Heart left ventricle (tissue), 16 donors: Measurements from ENCODE around the gene KPNB1. TPM values are rescaled to one million over a fixed set of nuclear protein-coding genes. Genes with fewer than 3 reads are reported as not detected.
A peak's percentile ranks its signal among the peaks of the same experiment; 100 is the strongest.

Experiments
- ATAC-seq, 4 donors: fragments of 200-7000 bp; cut with Tn5 transposase; one replicate each; pipeline ENCODE4 v1.9.1; 2020 to 2022; ENCODE audit warnings: moderate library complexity in 4 of 4, mild to moderate bottlenecking in 3 of 4, moderate number of reproducible peaks in 1 of 4
- DNase-seq, 5 donors: peaks; one replicate each; pipeline ENCODE4 v3.0.0-alpha.2; 2020
- H3K27ac ChIP-seq, 12 donors: fragments of 200-600 bp; sonication (generic) in 4 of 12; one replicate each; pipeline versions ENCODE4 v1.5.0 to v1.8.0; 2016 to 2022; ENCODE audit warnings: mild to moderate bottlenecking in 2 of 12
- H3K27me3 ChIP-seq, 9 donors: fragments of 200-600 bp; sonication (generic) in 2 of 9; one replicate each; pipeline versions ENCODE4 v1.5.1 to v1.8.0; 2016 to 2022; ENCODE audit warnings: mild to moderate bottlenecking in 3 of 9
- H3K36me3 ChIP-seq, 9 donors: fragments of 200-600 bp; sonication (generic) in 2 of 9; one replicate each; pipeline versions ENCODE4 v1.5.0 to v1.8.0; 2018 to 2022; ENCODE audit warnings: mild to moderate bottlenecking in 2 of 9
- H3K4me1 ChIP-seq, 12 donors: fragments of 200-600 bp; sonication (generic) in 4 of 12; one replicate each; pipeline versions ENCODE4 v1.5.0 to v1.8.0; 2016 to 2022; ENCODE audit warnings: mild to moderate bottlenecking in 3 of 12
- H3K4me3 ChIP-seq, 12 donors: fragments of 200-600 bp; sonication (generic) in 4 of 12; one replicate each; pipeline versions ENCODE4 v1.5.0 to v1.8.0; 2017 to 2022; ENCODE audit warnings: mild to moderate bottlenecking in 9 of 12, moderate library complexity in 4 of 12
- H3K9me3 ChIP-seq, 12 donors: fragments of 200-600 bp; sonication (generic) in 4 of 12; one replicate each; pipeline versions ENCODE4 v1.5.0 to v1.8.0; 2016 to 2022; ENCODE audit warnings: mild to moderate bottlenecking in 1 of 12
- CTCF ChIP-seq, 12 donors: fragments of 200-600 bp; sonication (generic) in 4 of 12; IDR thresholded peaks; one replicate each; pipeline versions ENCODE4 v1.5.0 to v1.8.0; 2018 to 2022; ENCODE audit warnings: antibody characterized with exemption in 12 of 12, mild to moderate bottlenecking in 5 of 12
- POLR2A ChIP-seq, 2 donors: fragments of 450-650 bp; IDR thresholded peaks; one replicate each; pipeline ENCODE4 v1.6.1; 2017; ENCODE audit warnings: antibody characterized with exemption in 2 of 2, mild to moderate bottlenecking in 2 of 2, moderate library complexity in 2 of 2
- WGBS, 4 donors: extraction: QIAGEN DNeasy Blood & Tissue Kit in 2 of 4; methylation state at CpG; one replicate each; pipeline versions ENCODE4 v1.1.5 to v1.1.7; 2013 to 2018; 5-methylcytosine and 5-hydroxymethylcytosine counted together
- intact Hi-C, 10 donors: fragments of 100-400 bp; cut with DNase I; formaldehyde crosslinking; loops; one replicate each; pipeline versions ENCODE4 v1.11.1 to v1.14.2; 2022
- polyA plus RNA-seq, 2 donors: library from polyadenylated mRNA; stranded (reverse); fragments of 200-250 nt; gene quantifications; one replicate each; pipeline ENCODE4 v1.2.3, GENCODE V29; 2013
- total RNA-seq, 9 donors: library from RNA; depleted of rRNA in 2 of 9; stranded (reverse); fragments of >200 nt in 2 of 9; fragmentation: NEBNext Ultra II Directional in 3 of 9; extraction: Animal tissue kit (Norgen Biotek cat#: 25700) in 3 of 9; gene quantifications; one replicate each; pipeline versions ENCODE4 v1.1.0 to v1.2.4, GENCODE V29; 2016 to 2023
- donor health status: ischemic (EF 13 %, LVEDD 7.1; RV severe dilation, severe dysfunction).
- donor health status: healthy with polysubstance abuse.
- donor health status: DM: no; HTN: yes; CAD: no.
- donor health status: DM: no; HTN: no; CAD: no.
- donor health status: ischemic (EF 25% LVEDD 6.9; RV normal size, moderate dysfunction).
- donor health status: ischemic (EF 25% LVEDD 5.7; RV mildly dilated, moderate dysfunction).
- donor health status: healthy.
- donor health status: DM: yes; HTN: yes; CAD: no.
- donor health status: ischemic (EF 35%, LVEDD 5.7; RV mildly dilated, moderate dysfunction).
- donor health status: nonischemic (EF 11% LVEDD 7.7; RV severe dilation, severe dysfunction).
- donor health status: DM: yes; HTN: yes; CAD: no.
- donor health status: PGD.
- donor health status: ischemic (EF 29% LVEDD 5.4; RV normal size, mild dysfunction).
- donor health status: nonischemic (EF 23%, LVEDD 6.1; RV moderate dilation, normal function).

The KPNB1 gene
- total and polyA plus RNA-seq, 11 donors = 30.7 to 236 (median 174) TPM

GRCh38 chr17:47605011-47605410, 44.7 kb upstream of the KPNB1 start:
- Histone ChIP-seq H3K27me3 (no peaks in the 10 kb centered on the region), H3K27ac (peak overlapping the region in 11 of 12 donors; percentile 7 to 77 (median 54)), H3K36me3 (peaks cover 0 to 99% (median 89%) of the 10 kb centered on the region in 9 donors), H3K9me3 (no peaks in the 10 kb centered on the region), H3K4me3 (no peak overlapping the region), H3K4me1 (peaks cover 0 to 22% (median 11%) of the 10 kb centered on the region in 12 donors)
- ATAC-seq (no peak), DNase-seq (no peak)
- TF ChIP-seq POLR2A (IDR thresholded peaks at IDR 0.05) (no peak), CTCF (IDR thresholded peaks at IDR 0.05) (no peak)
- WGBS, 4 donors = 45 to 61% (median 51%) methylated on average over 1 of the region's 1 CpG
- intact Hi-C loops = no loop called here

GRCh38 chr17:47607481-47607880, 42.2 kb upstream of the KPNB1 start:
- WGBS, 4 donors = 92 to 95% (median 93%) methylated on average over 3 of the region's 3 CpGs
- Histone ChIP-seq H3K27me3 (no peaks in the 10 kb centered on the region), H3K36me3 (peaks cover 0 to 93% (median 82%) of the 10 kb centered on the region in 9 donors), H3K9me3 (no peaks in the 10 kb centered on the region), H3K27ac (no peak overlapping the region), H3K4me1 (peaks cover 0 to 22% (median 11%) of the 10 kb centered on the region in 12 donors), H3K4me3 (no peak overlapping the region)
- no peak for ATAC-seq
- TF ChIP-seq CTCF (IDR thresholded peaks at IDR 0.05) = no peak
- no peak for TF ChIP-seq POLR2A (IDR thresholded peaks at IDR 0.05)
- no peak for DNase-seq
- intact Hi-C loops = no loop called here

- intact Hi-C loops = loop anchor here in 7 of 10 donors (5.0 to 10.0 kb wide), 5 partner anchors 107 to 377 kb away; no protein-coding TSS in a partner anchor
- Histone ChIP-seq H3K4me1 (peaks cover 0 to 7% (median 0%) of the 10 kb centered on the region in 12 donors), H3K4me3 (no peak overlapping the region), H3K36me3 (peaks cover 0 to 92% (median 82%) of the 10 kb centered on the region in 9 donors), H3K27me3 (no peaks in the 10 kb centered on the region), H3K9me3 (no peaks in the 10 kb centered on the region), H3K27ac (no peak overlapping the region)
- TF ChIP-seq POLR2A (IDR thresholded peaks at IDR 0.05) = no peak
- 85 to 89% (median 87%) methylated on average over 5 of the region's 5 CpGs for WGBS, 4 donors
- DNase-seq (no peak), ATAC-seq (no peak)
Observed at GRCh38 chr17:47611372-47612350, 38.1 kb upstream of the KPNB1 start.

- ATAC-seq (peak; percentile 36 to 58 (median 47)), DNase-seq (no peak)
- peaks cover 0 to 94% (median 84%) of the 10 kb centered on the region in 9 donors for H3K36me3 ChIP-seq
- TF ChIP-seq CTCF (IDR thresholded peaks at IDR 0.05) (peak; percentile 66 to 86 (median 80)), POLR2A (IDR thresholded peaks at IDR 0.05) (no peak)
- WGBS, 4 donors = 76 to 80% (median 78%) methylated on average over 7 to 8 of the region's 8 CpGs
- H3K4me1 ChIP-seq = peaks cover 0 to 24% (median 10%) of the 10 kb centered on the region in 12 donors
- no peak overlapping the region for H3K4me3 ChIP-seq
- intact Hi-C loops = loop anchor here in 8 of 10 donors (2.0 to 10.0 kb wide), 7 partner anchors 111 to 389 kb away; no protein-coding TSS in a partner anchor
- H3K27ac ChIP-seq = peak overlapping the region in 1 of 12 donors; percentile 19
- no peaks in the 10 kb centered on the region for H3K27me3 ChIP-seq
- H3K9me3 ChIP-seq = no peaks in the 10 kb centered on the region
Observed at GRCh38 chr17:47615766-47616424, 33.8 kb upstream of the KPNB1 start.
